ENCODE data around the gene CACNA1I.

Gene CACNA1I

GRCh38 chr22:39568278-39568981, 2.1 kb upstream of the CACNA1I start:
- no peak for DNase-seq (ENCODE audit: low spot score)

GRCh38 chr22:39569066-39569465, 1.5 kb upstream of the CACNA1I start:
- DNase-seq (ENCODE audit: low spot score): no peak

- no peak for DNase-seq (ENCODE audit: low spot score)
Observed at GRCh38 chr22:39570226-39570625, 327 bp upstream of the CACNA1I start.

GRCh38 chr22:39571538-39571937, 985 bp downstream of the CACNA1I start:
- DNase-seq (ENCODE audit: low spot score): no peak

GRCh38 chr22:39574779-39575551, 4.4 kb downstream of the CACNA1I start:
- DNase-seq (ENCODE audit: low spot score): no peak

- no peak for DNase-seq (ENCODE audit: low spot score)
Observed at GRCh38 chr22:39575552-39575825, 4.9 kb downstream of the CACNA1I start.

- DNase-seq (ENCODE audit: low spot score): no peak
Observed at GRCh38 chr22:39576027-39576426, 5.5 kb downstream of the CACNA1I start.

- DNase-seq (ENCODE audit: low spot score): no peak
Observed at GRCh38 chr22:39577366-39577765, 6.8 kb downstream of the CACNA1I start.

- no peak for DNase-seq (ENCODE audit: low spot score)
Observed at GRCh38 chr22:39577900-39578299, 7.3 kb downstream of the CACNA1I start.

GRCh38 chr22:39580006-39580441, 9.5 kb downstream of the CACNA1I start:
- no peak for DNase-seq (ENCODE audit: low spot score)

- no peak for DNase-seq (ENCODE audit: low spot score)
Observed at GRCh38 chr22:39580795-39581194, 10.2 kb downstream of the CACNA1I start.

GRCh38 chr22:39581303-39581702, 10.8 kb downstream of the CACNA1I start:
- no peak for DNase-seq (ENCODE audit: low spot score)

- DNase-seq (ENCODE audit: low spot score): no peak
Observed at GRCh38 chr22:39583066-39583667, 12.6 kb downstream of the CACNA1I start.

- no peak for DNase-seq (ENCODE audit: low spot score)
Observed at GRCh38 chr22:39589875-39590274, 19.3 kb downstream of the CACNA1I start.

GRCh38 chr22:39592081-39593065, 21.8 kb downstream of the CACNA1I start:
- DNase-seq (ENCODE audit: low spot score): no peak

- DNase-seq (ENCODE audit: low spot score): no peak
Observed at GRCh38 chr22:39593066-39593930, 22.7 kb downstream of the CACNA1I start.

GRCh38 chr22:39593931-39594285, 23.4 kb downstream of the CACNA1I start:
- DNase-seq (ENCODE audit: low spot score): no peak

- no peak for DNase-seq (ENCODE audit: low spot score)
Observed at GRCh38 chr22:39594411-39594810, 23.9 kb downstream of the CACNA1I start.

- DNase-seq (ENCODE audit: low spot score): no peak
Observed at GRCh38 chr22:39595622-39596172, 25.1 kb downstream of the CACNA1I start.

GRCh38 chr22:39596601-39597000, 26.0 kb downstream of the CACNA1I start:
- DNase-seq (ENCODE audit: low spot score): no peak

Measured in globus pallidus (tissue), 1 donor.